Measurements from ENCODE around the gene NHERF1. TPM values are rescaled to one million over a fixed set of nuclear protein-coding genes. Genes with fewer than 3 reads are reported as not detected.

Gene NHERF1
- polyA plus RNA-seq, 1 donor (not counting 4 experiments of a cell fraction or from before 2014, with no cell fraction given) = 45.6 TPM

- TF ChIP-seq, protein P1, sequence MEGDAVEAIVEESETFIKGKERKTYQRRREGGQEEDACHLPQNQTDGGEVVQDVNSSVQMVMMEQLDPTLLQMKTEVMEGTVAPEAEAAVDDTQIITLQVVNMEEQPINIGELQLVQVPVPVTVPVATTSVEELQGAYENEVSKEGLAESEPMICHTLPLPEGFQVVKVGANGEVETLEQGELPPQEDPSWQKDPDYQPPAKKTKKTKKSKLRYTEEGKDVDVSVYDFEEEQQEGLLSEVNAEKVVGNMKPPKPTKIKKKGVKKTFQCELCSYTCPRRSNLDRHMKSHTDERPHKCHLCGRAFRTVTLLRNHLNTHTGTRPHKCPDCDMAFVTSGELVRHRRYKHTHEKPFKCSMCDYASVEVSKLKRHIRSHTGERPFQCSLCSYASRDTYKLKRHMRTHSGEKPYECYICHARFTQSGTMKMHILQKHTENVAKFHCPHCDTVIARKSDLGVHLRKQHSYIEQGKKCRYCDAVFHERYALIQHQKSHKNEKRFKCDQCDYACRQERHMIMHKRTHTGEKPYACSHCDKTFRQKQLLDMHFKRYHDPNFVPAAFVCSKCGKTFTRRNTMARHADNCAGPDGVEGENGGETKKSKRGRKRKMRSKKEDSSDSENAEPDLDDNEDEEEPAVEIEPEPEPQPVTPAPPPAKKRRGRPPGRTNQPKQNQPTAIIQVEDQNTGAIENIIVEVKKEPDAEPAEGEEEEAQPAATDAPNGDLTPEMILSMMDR (optimal IDR thresholded peaks at IDR 0.05 in 1 of 3, IDR thresholded peaks at IDR 0.05 in 1 of 3, conservative IDR thresholded peaks at IDR 0.05 in 1 of 3; ENCODE audit: extremely low read depth in 1 of 3, insufficient read depth in 2 of 3, low read length in 3 of 3) = no peak
- no peak for TF ChIP-seq EZH2 (IDR thresholded peaks at IDR 0.05; ENCODE audit: low read length)
- dilution Hi-C loops (cut with MboI; ENCODE audit: extremely low pct_ligation_motif_present, low sequenced_read_pairs) = no loop called here
- Histone ChIP-seq H3K79me2 (ENCODE audit: control insufficient read depth, insufficient read depth, low read length) (no peaks in the 10 kb centered on the region), H3K27ac (ENCODE audit: control insufficient read depth, insufficient read depth, low read length) (no peak overlapping the region), H4K20me1 (ENCODE audit: control insufficient read depth, extremely low read depth, insufficient read depth, low read length) (no peaks in the 10 kb centered on the region), H3K9me1 (ENCODE audit: control insufficient read depth, extremely low read depth, insufficient read depth, low read length) (no peaks in the 10 kb centered on the region), H3K4me2 (ENCODE audit: control insufficient read depth, extremely low read depth, insufficient read depth, low read depth, low read length) (no peak overlapping the region), H3K9me3 (ENCODE audit: control insufficient read depth, low read depth, low read length) (no peaks in the 10 kb centered on the region), H3K27me3 (ENCODE audit: control insufficient read depth, extremely low read depth, insufficient read depth, low read length) (no peaks in the 10 kb centered on the region), H2AFZ (ENCODE audit: control insufficient read depth, low read length) (no peak overlapping the region), H3K36me3 (ENCODE audit: control insufficient read depth in 2 of 2, extremely low read depth in 1 of 2, insufficient read depth in 2 of 2, low read length in 2 of 2) (no peaks in the 10 kb centered on the region), H3K4me3 (ENCODE audit: control insufficient read depth in 2 of 3, extremely low read depth in 1 of 3, insufficient read depth in 2 of 3, low read depth in 1 of 3, low read length in 3 of 3) (no peak overlapping the region), H3K9ac (ENCODE audit: control insufficient read depth, extremely low read depth, insufficient read depth, low read length) (no peak overlapping the region), H3K4me1 (ENCODE audit: control insufficient read depth, extremely low read depth, insufficient read depth, low read length) (no peaks in the 10 kb centered on the region)
- DNase-seq (ENCODE audit: low read depth, low spot score) = no peak
- no peak for FAIRE-seq
Observed at GRCh38 chr17:74725111-74725510, 23.3 kb upstream of the NHERF1 start.

- Histone ChIP-seq H3K79me2 (ENCODE audit: control insufficient read depth, insufficient read depth, low read length) (no peaks in the 10 kb centered on the region), H3K27me3 (ENCODE audit: control insufficient read depth, extremely low read depth, insufficient read depth, low read length) (no peaks in the 10 kb centered on the region), H3K4me1 (ENCODE audit: control insufficient read depth, extremely low read depth, insufficient read depth, low read length) (no peaks in the 10 kb centered on the region), H3K4me3 (ENCODE audit: control insufficient read depth in 2 of 3, extremely low read depth in 1 of 3, insufficient read depth in 2 of 3, low read depth in 1 of 3, low read length in 3 of 3) (no peak overlapping the region), H3K9ac (ENCODE audit: control insufficient read depth, extremely low read depth, insufficient read depth, low read length) (no peak overlapping the region), H2AFZ (ENCODE audit: control insufficient read depth, low read length) (no peak overlapping the region), H3K9me1 (ENCODE audit: control insufficient read depth, extremely low read depth, insufficient read depth, low read length) (no peaks in the 10 kb centered on the region), H3K27ac (ENCODE audit: control insufficient read depth, insufficient read depth, low read length) (no peak overlapping the region), H3K36me3 (ENCODE audit: control insufficient read depth in 2 of 2, extremely low read depth in 1 of 2, insufficient read depth in 2 of 2, low read length in 2 of 2) (no peaks in the 10 kb centered on the region), H4K20me1 (ENCODE audit: control insufficient read depth, extremely low read depth, insufficient read depth, low read length) (no peaks in the 10 kb centered on the region), H3K9me3 (ENCODE audit: control insufficient read depth, low read depth, low read length) (no peaks in the 10 kb centered on the region), H3K4me2 (ENCODE audit: control insufficient read depth, extremely low read depth, insufficient read depth, low read depth, low read length) (no peak overlapping the region)
- TF ChIP-seq, protein P1 (optimal IDR thresholded peaks at IDR 0.05 in 1 of 3, IDR thresholded peaks at IDR 0.05 in 1 of 3, conservative IDR thresholded peaks at IDR 0.05 in 1 of 3; ENCODE audit: extremely low read depth in 1 of 3, insufficient read depth in 2 of 3, low read length in 3 of 3) = no peak
- no peak for TF ChIP-seq EZH2 (IDR thresholded peaks at IDR 0.05; ENCODE audit: low read length)
- DNase-seq (ENCODE audit: low read depth, low spot score) = no peak
- FAIRE-seq = no peak
- dilution Hi-C loops (cut with MboI; ENCODE audit: extremely low pct_ligation_motif_present, low sequenced_read_pairs) = no loop called here
Observed at GRCh38 chr17:74728033-74728701, 20.3 kb upstream of the NHERF1 start.
